ENCODE measurements around the gene ACTR5. TPM values are rescaled to one million over a fixed set of nuclear protein-coding genes. Genes with fewer than 3 reads are reported as not detected.

The ACTR5 gene
- total RNA-seq, 1 experiment from 2014 or later = 14.1 TPM

GRCh38 chr20:38766071-38766470 lies 17.8 kb downstream of the ACTR5 start:
- Histone ChIP-seq H3K14ac (ENCODE audit: insufficient read depth, low read length) (no peak overlapping the region), H2BK12ac (ENCODE audit: insufficient read length, low read depth, low read length) (no peak overlapping the region), H4K8ac (replicated peaks; ENCODE audit: insufficient read length, low read depth, low read length) (no peak overlapping the region), H2BK5ac (ENCODE audit: insufficient read length, low read length) (no peak overlapping the region), H4K20me1 (ENCODE audit: control insufficient read depth, insufficient read depth, insufficient read length) (no peaks in the 10 kb centered on the region), H2AK5ac (ENCODE audit: insufficient read length, low read length) (no peak overlapping the region), H2BK20ac (ENCODE audit: low read depth, low read length, poor library complexity, severe bottlenecking) (no peak overlapping the region), H4K91ac (ENCODE audit: insufficient read length, low read depth, low read length) (no peak overlapping the region), H2BK15ac (ENCODE audit: low read depth, low read length) (no peak overlapping the region), H3K23ac (ENCODE audit: insufficient read length, low read depth, low read length) (no peak overlapping the region), H4K5ac (ENCODE audit: insufficient read length, low read depth, low read length) (no peak overlapping the region), H2BK120ac (ENCODE audit: low read depth, low read length, poor library complexity, severe bottlenecking) (no peak overlapping the region), H3T11ph (ENCODE audit: low read length) (no peak overlapping the region), H3K23me2 (ENCODE audit: insufficient read length, low read depth, low read length, poor library complexity, severe bottlenecking) (no peaks in the 10 kb centered on the region), H3K79me2 (ENCODE audit: insufficient read depth, low read length) (no peaks in the 10 kb centered on the region; the same call in 1 of the 2 replicates), H3K9ac (ENCODE audit: extremely low read depth, insufficient read length, low read length) (no peak overlapping the region), H3K4ac (ENCODE audit: low read depth, low read length) (no peak overlapping the region), H3K4me2 (ENCODE audit: insufficient read depth, insufficient read length, low read length) (no peak overlapping the region), H3K27ac (ENCODE audit: insufficient read length, low read depth, low read length) (no peak overlapping the region), H3K9me3 (ENCODE audit: control insufficient read depth, low read depth, low read length) (no peaks in the 10 kb centered on the region), H3K4me1 (ENCODE audit: insufficient read depth, low read length) (no peaks in the 10 kb centered on the region), H3K56ac (ENCODE audit: insufficient read length, low read depth, low read length) (no peak overlapping the region), H3K79me1 (ENCODE audit: insufficient read depth, low read depth, low read length, poor library complexity, severe bottlenecking) (no peaks in the 10 kb centered on the region), H3K27me3 (ENCODE audit: insufficient read depth, low read length) (no peaks in the 10 kb centered on the region), H3K18ac (ENCODE audit: insufficient read length, low read depth, low read length) (no peak overlapping the region), H2AFZ (ENCODE audit: low read length) (no peak overlapping the region)
- no CpG with 5 or more reads among the region's 4 CpGs for WGBS (ENCODE audit: extremely low coverage, insufficient read length, low lambda C conversion rate)
- Mint-ChIP-seq H3K36me3 (ENCODE audit: insufficient read depth in 1 of 3, low read depth in 3 of 3) (peaks cover 8 to 75% (median 42%) of the 10 kb centered on the region in 3 experiments; a peak in 6 of 7 replicates), H3K9me3 (no peaks in the 10 kb centered on the region; a peak in 1 of 5 replicates), H3K27ac (no peak overlapping the region; a peak in 2 of 7 replicates), H3K4me1 (peaks cover 2% of the 10 kb centered on the region in 2 experiments; a peak in 1 of 4 replicates), H3K27me3 (ENCODE audit: low read depth) (no peaks in the 10 kb centered on the region), H3K4me3 (no peak overlapping the region)
- no peak for DNase-seq
- no peak for TF ChIP-seq CTCF (conservative IDR thresholded peaks at IDR 0.05)

Data from H9 (cell line).